Right lobe of liver (tissue), 4 donors: ENCODE data around the gene CASP3.

Experiments used
- POLR2A ChIP-seq: fragments of 450-650 bp; IDR thresholded peaks from one replicate; pipeline ENCODE4 v1.6.1; 2017; ENCODE audit warnings: antibody characterized with exemption, mild to moderate bottlenecking
- TF ChIP-seq, protein P1 (sequence below), 4 donors: fragments of 200-600 bp in 3 of 4; fragments of 450-650 bp in 1 of 4; IDR thresholded peaks; one replicate each; pipeline versions ENCODE4 v1.5.1 to v1.8.0; 2016 to 2022; ENCODE audit warnings: antibody characterized with exemption in 4 of 4, mild to moderate bottlenecking in 2 of 4
- donor health status: DM: no; HTN: no; CAD: no.
- donor health status: DM: no; HTN: no; CAD: no.
- donor health status: DM: no; HTN: yes; CAD: no.

- TF ChIP-seq, protein P1, sequence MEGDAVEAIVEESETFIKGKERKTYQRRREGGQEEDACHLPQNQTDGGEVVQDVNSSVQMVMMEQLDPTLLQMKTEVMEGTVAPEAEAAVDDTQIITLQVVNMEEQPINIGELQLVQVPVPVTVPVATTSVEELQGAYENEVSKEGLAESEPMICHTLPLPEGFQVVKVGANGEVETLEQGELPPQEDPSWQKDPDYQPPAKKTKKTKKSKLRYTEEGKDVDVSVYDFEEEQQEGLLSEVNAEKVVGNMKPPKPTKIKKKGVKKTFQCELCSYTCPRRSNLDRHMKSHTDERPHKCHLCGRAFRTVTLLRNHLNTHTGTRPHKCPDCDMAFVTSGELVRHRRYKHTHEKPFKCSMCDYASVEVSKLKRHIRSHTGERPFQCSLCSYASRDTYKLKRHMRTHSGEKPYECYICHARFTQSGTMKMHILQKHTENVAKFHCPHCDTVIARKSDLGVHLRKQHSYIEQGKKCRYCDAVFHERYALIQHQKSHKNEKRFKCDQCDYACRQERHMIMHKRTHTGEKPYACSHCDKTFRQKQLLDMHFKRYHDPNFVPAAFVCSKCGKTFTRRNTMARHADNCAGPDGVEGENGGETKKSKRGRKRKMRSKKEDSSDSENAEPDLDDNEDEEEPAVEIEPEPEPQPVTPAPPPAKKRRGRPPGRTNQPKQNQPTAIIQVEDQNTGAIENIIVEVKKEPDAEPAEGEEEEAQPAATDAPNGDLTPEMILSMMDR (IDR thresholded peaks at IDR 0.05), result no peak
- TF ChIP-seq POLR2A, result no peak
Observed at GRCh38 chr4:184641451-184641850, 7.8 kb downstream of the CASP3 start.
